GM19240 (cell line): Measurements from ENCODE around the gene SPPL2C.
"Not testable (repeated sequence)": the region's sequence is repeated elsewhere in the genome, so short reads cannot be mapped to it uniquely, and the experiment has no call there.

Source experiments
- DNase-seq: peaks from one replicate; pipeline ENCODE4 v3.0.0; 2011; ENCODE audit warnings: low spot score; ENCODE audit not compliant: insufficient read length

The SPPL2C gene

DNA sequence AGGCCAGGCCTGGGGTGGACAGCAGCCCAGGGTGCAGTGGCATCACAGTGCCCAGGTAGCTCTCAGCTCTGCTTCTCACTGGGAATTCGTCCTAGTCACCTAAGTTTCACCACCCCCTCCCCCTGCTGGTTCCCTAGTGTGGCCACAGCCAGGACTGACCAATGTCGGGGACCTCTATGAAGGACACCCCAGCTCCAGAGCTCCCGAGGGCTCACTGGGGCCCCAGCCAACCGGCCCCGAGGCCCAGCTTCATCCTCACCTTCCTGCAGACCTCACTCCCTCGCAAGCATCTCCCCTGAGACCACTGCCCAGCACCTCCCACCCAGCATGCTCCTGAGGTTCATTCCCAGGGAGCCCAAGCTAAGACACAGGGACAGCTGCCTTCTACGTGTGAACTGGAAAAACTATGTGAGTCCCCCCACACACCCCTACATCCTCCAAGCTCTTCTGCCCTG, 4.9 kb downstream of the SPPL2C start:
- DNase-seq = no peak

DNA sequence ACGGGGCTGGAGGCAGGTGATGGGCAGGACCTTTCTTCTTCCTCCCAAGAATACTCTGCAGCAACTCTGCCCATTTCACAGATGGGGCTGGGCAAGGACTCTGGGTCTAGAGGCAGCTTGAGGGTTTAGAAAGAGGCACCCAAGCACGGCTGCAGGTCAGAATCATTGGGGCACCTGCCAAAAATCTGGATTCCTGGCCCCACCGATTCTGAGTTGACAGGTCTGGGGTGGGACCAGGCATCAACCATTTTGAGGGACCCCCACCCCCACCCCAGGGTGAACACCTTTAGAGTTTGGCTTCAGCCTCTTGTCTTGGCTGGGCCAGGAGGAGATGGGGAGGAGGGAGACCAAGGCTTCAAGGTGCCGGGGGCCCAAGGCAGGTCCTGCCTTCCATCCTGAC, 5.3 kb downstream of the SPPL2C start:
- no peak for DNase-seq

DNA sequence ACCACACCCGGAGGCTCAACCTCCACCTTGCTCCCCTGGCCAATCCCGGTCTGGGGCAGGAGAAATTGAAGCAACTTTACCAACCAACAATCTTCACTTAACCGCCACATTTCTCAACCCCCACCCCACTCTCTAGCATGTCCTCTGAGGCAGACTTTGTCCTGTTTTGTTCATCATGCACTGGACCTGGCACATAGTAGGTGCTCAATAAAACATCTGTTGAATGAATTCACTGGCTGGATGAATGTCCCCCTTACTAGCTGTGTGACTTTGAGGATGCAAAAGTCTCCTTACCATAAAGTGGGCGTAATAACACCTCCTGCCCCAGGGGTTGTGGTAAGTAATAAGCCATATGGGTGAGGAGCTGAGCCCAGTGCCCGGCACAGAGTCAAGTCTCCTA, 5.8 kb downstream of the SPPL2C start:
- no peak for DNase-seq

DNA sequence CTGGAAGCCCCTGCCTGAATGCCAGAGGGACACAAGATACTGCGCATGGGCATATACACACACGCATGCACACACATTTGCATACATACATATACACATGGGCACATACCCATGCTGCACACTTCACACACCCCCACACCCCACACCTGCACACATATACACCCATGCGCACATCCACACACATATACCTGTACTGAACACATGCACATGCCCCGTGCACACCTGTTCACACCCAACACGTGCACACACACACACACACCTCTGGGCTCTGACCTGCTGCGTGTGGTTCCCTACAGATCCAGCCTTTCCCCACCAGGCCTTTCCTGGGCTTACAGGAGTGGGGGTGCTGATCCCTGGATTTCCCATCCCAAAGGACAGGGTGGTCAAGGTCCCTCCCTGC, 6.3 kb downstream of the SPPL2C start:
- DNase-seq = no peak

DNA sequence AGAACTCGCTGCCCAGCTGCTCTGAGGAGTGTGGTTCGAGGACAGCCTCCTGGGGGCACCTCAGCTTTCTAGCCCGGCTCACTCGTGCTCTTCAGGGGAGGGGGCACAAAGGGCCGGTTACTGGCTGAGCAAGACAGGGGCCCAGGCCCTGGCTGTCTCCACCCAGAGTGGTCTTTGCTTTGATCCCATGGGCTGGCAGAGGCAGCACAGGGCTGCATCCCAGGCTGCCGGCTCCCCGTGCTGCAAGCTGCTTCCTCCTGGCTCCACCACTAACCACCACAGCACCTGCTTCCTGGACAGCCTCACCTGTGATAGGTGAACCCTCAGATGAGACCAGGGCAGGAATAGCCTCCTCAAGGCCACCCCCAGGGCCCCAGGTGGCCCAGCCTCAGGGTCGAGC, 6.8 kb downstream of the SPPL2C start:
- DNase-seq = no peak

DNA sequence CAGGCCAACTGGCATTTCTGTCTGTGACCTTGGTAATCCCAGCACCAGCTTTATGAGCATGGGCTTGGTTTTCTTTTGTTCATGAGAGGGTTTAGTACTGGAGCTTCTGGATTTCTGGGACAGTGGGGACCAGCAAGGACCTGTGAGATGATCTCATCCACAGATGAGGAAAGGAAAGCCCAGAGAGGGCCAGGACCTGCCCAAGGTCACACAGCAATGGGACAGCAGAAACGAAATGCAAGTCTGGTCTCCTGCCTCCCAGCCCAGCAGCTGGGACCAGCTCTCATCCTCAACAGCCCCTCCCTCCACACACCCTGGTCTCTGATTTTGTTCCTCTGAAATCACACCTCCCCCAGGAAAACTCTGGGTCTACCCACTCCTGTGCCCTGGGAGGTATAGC, 7.2 kb downstream of the SPPL2C start:
- no peak for DNase-seq

DNA sequence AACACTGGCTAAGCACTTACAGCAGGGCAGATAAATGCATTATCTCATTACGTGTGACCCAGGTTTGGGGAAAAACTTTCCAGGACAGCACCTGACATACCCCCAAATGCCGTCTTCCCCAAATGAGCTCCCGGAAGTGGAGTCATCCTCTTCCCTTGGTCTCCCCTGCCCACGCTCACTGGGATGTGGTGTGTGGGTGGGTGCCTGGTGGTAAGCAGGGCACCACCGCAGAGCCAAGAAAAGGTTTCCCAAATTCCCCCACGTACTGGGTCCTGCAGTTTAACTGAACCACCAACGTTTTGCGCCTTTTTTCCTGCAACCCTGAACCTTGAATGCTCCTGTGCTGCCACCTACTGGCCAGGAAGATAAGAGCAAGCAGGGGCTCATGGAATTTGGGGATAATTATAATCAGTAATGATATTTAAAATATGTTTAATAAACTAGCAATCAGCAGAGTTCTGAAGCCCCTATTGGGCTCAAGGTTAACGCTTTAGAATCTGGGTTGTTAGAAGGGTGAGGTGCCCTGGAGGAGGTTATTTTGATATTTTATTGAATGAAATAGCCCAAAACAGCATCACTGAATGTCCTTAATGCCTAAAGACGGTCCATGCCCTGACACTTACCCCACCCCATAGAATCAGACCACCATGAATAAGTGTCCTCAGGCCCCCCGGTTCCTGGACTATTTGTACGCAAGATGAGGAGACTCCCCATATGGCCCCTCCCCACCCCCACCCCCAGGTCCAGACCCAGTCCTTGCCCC, 8.0 kb downstream of the SPPL2C start:
- DNase-seq = no peak

DNA sequence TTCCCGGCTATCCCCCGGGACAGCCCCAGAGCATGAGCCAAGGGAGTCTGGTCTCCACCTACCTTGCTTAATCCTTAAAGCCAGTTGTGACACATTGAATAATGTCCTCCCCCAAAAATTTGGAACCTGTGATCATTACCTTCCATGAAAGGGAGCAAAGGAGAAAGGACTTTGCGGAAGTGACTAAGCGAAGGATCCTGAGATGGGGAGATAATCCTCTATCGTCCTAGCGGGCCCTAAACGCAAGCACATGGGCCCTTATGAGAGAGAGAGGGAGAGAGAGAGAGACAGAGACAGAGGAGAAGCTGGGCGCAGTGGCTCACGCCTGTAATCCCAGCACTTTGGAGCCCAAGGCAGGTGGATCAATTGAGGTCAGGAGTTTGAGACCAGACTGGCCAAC, 9.5 kb downstream of the SPPL2C start:
- no peak for DNase-seq

DNA sequence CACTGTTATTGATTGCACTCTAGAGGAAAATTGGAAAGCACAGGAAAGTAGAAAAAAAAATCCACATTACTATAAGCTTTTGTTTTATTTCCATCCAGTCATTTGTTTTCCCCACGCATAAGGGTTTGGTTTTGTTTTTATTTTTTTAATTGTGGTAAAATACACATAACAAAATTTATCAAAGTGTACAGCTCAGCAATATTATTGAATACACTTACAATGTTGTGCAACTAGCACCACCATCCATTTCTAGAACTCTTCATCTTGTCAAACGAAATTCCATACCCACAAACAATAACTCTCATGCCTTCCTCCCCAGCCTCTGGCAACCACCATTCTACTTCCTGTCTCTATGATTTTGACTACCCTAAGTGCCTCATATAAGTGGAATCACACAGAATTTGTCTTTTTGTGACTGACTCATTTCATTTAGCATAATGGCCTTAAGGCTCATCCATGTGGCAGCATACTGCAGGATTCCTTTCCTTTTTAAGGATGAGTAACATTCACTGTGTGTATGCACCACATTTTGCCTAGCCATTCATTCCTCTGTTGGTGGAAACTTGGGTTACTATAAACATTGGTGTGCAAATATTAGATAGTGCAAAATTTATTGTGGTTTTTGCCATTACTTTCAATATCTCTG, 11.1 kb downstream of the SPPL2C start:
- DNase-seq = no peak

DNA sequence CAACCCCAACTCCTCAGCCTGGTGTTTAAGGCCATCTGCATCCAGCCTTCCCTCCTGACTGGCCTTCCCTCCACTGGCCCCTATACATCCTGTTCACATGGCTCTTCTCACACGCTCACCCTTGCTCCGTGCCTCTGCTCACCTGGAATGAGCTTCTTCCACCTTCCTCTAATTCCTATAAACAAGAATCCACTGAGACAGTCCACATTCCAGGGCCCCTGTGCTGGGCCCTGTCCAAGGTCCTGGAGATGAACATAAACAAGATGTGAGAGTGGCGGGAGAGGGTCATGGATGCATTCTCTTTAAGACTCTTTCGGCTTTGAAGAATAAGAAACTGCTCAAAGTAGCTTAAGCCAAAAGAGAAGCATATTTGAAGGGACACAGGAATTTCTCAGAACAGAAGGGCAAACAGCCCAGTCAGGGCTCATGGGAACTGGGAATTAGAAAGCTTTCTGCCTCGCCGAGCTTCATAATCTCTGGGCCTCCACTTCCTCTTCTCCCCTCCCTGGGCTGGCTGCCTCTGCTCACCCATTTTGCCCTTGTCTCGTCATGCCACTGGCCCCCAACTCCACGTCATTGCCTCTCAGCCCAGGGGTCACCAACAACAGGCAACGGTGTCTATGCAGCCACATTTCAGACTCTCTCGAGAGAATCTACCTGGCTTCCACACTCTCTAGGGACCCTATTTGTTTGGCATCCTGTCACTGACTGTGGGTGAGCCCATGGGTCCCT, 13.5 kb downstream of the SPPL2C start:
- no peak for DNase-seq

DNA sequence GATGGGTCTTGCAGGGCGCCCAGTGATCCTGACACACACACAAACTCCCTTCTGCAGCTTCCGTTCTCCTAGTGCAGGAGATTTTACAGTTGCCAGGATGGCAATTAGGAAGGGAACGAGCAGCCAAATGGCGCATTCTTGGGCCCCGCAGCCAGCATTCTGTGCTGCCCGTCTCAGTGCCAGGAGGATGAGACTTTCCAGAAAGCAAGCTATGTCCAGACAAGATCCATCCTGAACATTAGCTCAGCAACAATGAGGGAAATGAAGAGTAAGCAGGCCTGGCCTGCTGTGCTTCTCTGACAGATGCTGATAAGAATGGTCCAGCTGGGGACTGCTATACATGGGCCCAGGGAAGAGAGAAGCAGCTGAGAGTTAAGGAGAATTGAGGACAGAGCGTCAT, 16.5 kb downstream of the SPPL2C start:
- DNase-seq = no peak

DNA sequence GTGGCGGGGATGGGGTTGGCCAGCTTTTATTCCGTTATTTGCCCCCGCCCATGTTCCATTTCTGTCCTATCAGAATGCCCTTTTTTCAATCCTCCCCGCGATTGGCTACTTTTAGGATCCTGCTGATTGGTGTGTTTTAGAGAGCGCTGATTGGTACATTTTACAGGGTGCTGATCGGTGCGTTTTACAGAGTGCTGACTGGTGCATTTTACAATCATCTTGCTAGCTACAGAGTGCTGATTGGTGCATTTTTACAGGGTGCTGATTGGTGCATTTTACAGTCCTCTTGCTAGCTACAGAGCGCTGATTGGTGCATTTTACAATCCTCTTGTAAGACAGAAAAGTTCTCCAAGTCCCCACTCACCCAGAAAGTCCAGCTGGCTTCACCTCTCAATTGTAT, 17.4 kb downstream of the SPPL2C start:
- DNase-seq = not testable (repeated sequence)

DNA sequence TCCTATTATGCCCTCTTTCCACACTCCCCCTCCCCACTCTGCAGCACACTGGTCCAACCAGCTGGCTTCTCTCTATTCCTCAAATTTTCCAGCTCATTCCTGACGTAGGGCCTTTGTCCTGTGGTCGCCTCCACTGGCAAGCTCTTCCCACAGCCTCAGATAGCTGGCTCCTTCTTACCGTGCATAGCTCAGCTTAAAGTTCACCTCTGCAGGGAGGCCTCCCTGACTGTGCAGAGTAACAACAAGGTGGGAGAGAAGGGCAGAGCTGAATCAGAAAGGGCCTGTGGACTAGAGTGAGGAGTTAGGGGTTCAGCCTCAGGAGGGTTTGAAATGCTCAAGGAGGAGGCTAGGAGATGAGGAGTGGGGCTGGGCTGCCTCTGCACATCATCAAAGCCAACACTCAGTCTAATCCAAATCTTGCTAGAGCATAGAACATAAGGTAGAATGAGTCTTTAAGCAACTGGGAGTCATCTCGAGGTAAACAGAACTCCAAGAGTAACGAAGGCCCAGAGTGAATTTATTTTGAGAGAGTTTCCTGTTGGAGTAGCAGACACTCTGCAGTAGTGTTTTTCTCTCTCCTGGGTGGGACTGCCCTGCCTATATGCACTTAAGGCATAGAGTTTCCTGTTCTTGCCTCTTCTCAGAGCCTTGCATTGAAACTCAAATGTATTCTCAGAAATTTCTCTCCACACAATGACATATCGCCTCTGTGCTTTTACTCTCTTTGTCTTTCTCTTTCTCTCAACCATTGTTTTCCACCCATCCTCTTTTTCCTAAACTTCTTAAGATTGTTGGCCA, 19.4 kb downstream of the SPPL2C start:
- no peak for DNase-seq

DNA sequence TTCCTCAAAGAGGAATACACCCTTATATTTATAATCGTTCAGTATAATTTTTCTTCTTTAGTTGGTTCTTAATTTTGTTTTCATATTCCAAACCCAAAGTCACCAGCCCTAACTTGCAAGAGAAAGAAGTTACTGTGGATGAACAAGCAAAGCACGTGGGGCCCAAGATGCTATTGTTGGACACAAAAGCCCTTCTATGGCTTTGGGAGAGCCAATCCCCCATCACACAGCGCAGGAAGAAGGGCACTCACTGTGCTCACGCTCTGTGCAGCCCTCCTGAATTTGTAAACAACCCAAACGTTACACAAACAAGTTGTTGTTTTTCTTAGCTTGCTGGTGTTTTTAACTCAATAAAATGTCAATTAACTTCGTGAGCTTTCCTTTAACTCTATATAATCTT, 22.5 kb downstream of the SPPL2C start:
- DNase-seq = no peak

DNA sequence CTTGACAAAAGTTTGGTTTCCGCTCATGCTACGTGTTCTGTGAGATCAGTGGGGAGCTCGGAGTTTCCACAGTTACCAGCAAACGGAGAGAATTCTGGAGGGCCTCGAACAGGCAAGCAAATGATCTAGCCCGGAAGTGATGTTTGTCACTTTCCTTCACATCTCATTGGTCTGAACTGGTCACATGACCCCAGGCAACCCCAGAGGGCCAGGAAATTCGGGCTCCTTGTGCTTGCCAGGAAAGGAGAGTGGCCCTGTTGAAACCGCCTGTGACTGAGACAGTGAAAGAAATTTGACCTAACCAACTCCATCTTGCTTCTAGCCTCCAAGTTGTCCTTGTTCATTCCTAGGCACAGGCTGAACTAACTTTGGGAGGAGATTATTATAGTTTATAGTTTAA, 23.0 kb downstream of the SPPL2C start:
- DNase-seq = no peak

DNA sequence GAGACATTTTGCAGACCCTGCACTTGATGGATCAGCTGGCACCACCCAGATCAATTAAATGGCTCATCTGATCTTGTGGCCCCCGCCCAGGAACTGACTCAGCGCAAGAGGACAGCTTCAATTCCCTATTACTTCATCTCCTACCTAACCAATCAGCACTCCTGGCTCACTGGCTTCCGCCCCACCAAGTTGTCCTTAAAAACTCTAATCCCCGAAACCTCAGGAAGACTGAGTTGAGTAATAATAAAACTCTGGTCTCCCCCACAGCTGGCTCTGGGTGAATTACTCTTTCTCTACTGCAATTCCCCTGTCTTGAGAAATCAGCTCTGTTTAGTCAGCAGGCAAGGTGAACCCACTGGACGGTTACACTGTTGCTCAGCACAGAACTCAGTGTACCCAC, 23.6 kb downstream of the SPPL2C start:
- DNase-seq = no peak

DNA sequence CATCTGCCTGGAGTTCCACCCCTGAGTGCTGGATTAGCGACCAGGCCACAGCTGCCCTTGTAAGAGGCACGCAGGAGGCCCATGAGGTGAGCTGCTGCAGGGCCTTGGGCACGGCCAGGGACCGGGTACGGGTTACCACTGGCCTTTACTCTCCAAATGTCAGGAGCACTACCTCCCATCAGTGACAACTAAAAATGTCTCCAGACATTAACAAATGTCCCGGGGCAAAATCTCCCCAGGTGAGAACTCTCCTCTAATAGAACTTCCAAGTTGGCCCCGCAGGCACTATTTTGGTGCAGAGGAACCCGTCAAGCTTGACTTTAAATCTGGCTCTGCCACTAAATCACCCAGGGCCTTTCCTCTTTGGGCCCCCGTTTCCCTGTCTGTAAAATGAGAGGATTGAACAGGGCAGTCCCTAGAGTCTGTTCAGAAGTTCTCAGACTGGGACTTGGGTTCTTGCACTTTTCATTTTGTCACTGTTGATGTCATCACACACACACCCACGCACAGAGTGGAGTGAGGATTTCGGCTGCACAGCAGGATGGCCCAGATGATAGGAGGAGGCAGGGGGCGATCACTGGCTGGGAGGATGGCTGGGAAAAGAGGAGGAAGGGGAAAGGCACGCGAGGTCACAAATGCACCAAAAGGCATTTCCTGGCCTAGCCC, 25.1 kb downstream of the SPPL2C start:
- no peak for DNase-seq

DNA sequence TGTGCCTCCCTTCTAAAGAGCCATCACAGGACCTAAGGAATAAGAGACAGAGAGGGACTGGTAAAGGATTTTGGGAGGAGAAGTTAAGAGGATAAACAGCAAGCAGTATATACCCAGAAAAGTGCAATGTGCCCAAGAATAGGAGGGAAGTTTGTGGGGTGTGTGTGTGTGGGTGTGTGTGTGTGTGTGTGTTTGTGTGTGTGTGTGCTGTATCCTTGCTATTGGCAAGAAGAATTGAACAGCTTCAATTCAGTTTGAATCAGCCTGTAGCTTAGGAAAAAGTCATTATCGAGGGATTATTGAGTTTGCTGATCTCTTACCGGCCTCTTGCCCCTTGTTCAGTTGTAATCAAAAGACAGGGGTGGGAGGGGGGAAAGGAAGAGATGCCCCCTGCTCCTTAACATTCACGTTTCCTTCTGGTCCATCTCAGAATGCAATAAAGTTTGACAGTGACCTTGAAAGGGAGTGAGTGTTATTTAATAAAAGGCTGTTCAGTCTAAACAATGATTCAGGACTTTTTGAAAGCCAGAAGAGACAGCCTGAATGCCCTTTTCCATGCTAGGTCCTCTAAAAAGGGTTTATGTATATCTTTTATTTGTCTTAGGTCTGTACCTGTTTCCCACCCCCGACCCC, 25.8 kb downstream of the SPPL2C start:
- DNase-seq = no peak

DNA sequence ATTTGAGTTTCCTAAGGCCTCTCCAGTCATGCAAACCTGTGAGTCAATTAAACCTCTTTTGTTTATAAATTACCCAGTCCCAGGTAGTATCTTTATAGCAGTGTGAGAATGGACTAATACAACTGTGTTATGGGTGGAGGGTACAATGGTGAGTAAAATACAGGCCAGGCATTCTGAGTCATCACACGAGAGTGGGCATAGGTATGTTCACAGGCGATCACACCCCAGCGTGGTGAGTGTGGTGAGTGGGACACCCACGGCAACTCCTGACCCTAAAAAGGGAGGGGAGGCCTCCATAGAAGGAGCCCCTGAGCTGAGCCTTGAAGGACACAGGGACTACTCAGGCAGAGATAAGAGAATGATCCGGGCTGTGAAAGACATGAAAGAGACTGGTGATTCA, 27.0 kb downstream of the SPPL2C start:
- DNase-seq = no peak

DNA sequence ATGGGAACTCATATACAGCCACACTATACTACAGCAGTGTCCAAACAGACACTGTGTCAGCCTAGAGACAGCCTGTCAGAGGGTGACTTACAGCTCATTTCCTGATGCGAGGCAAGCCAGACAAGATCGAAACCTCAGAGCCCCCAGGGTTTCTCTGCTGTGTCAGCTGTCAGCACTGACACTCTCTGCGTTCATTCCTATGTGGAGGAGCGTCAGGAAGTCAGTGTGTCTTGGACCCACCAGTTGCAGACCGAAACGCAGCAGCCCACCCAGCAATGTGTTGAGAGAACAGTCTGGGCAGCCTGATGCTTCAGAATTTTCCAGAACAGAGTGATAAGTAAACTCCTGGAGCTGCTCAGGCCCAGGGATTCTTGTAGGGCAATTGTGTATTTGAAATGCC, 29.0 kb downstream of the SPPL2C start:
- DNase-seq = no peak

DNA sequence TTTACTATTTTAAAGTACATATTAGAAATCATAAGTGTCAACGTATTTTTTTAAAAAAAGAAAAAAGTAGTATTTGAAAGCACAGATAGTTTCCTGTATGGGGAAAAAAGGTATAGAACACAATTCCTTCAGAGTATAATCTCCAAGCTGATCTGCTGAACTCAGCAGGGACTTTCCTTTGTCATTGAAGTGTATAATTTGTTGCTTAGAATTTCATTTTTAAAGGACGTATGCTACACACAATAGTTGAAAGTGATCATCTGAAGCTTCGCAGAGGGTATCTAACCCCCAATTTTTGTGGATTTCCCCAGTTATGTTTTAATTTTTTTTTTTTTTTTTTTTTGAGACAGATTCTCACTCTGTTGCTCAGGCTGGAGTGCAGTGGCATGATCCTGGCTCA, 29.5 kb downstream of the SPPL2C start:
- no peak for DNase-seq
